HCT116 (cell line): ENCODE data around the gene SDK1. TPM values are rescaled to one million over a fixed set of nuclear protein-coding genes. Genes with fewer than 3 reads are reported as not detected.

ENCODE experiments used
- ATAC-seq: fragments of 200-7000 bp; cut with Tn5 transposase; 2 replicates; pipeline ENCODE4 v1.9.1; 2020; ENCODE audit warnings: mild to moderate bottlenecking, moderate library complexity
- BruUV-seq: library from RNA; stranded (reverse); fragments of 400-500 nt; replicated peaks from 2 replicates; lab custom pipeline; 2021; lab: Mats Ljungman, UMichigan
- CTCF ChIA-PET: fragments of 300-600 bp; sonication (Branson Sonifier 250); formaldehyde crosslinking; loops from one replicate; lab custom pipeline; 2021; ENCODE audit warnings: antibody characterized with exemption; lab: Charles Lee
- POLR2A ChIA-PET: fragments of 300-600, 350-600 bp; sonication (Branson Sonifier 250); formaldehyde crosslinking; loops from one replicate; lab custom pipeline; 2021; ENCODE audit warnings: antibody characterized with exemption; lab: Charles Lee
- RAD21 ChIA-PET, 2 experiments: fragments of 300-600 bp; sonication (Branson Sonifier 250); formaldehyde crosslinking; loops; one replicate each; lab custom pipeline; 2023; ENCODE audit warnings: low total read pairs in 2 of 2; ENCODE audit not compliant: uncharacterized antibody in 2 of 2, unreplicated experiment in 2 of 2, low non-redundant PET in 1 of 2; lab: Charles Lee
- DNase-seq: peaks from one replicate; pipeline ENCODE4 v3.0.0-alpha.2; 2010; ENCODE audit warnings: low read depth, low spot score
- H2AFZ ChIP-seq: fragments of 200-600 bp; shearing (Covaris generic), sonication (generic); 2 replicates; pipeline ENCODE4 v1.6.1; 2017; ENCODE audit warnings: low read depth, mixed run types, mixed read lengths, antibody characterized with exemption, low read length; ENCODE audit not compliant: poor library complexity, severe bottlenecking
- H3K27ac ChIP-seq: 2 replicates; pipeline ENCODE4 v1.5.1; 2012; ENCODE audit warnings: low read depth, low read length
- H3K27me3 ChIP-seq: fragments of 200-600 bp; sonication (generic); 2 replicates; pipeline ENCODE4 v1.6.1; 2016; ENCODE audit warnings: mixed run types, low read length, mixed read lengths; ENCODE audit not compliant: insufficient read depth
- H3K36me3 ChIP-seq, 2 experiments: fragments of 200-500 bp in 1 of 2; fragments of 200-600 bp in 1 of 2; sonication (Bioruptor generic) in 1 of 2; sonication (generic) in 1 of 2; 2 replicates each; pipeline versions ENCODE4 v1.5.1 to v1.6.1; 2014 to 2016; ENCODE audit warnings: low read length in 2 of 2, inconsistent platforms in 1 of 2, mixed read lengths in 1 of 2, mixed run types in 1 of 2; ENCODE audit not compliant: insufficient read depth in 2 of 2, control insufficient read depth in 1 of 2
- H3K4me1 ChIP-seq, 2 experiments: fragments of 200-600 bp in 1 of 2; sonication (generic) in 1 of 2; 2 replicates each; pipeline versions ENCODE4 v1.5.1 to v1.6.1; 2012 to 2017; ENCODE audit warnings: low read length in 2 of 2, inconsistent platforms in 1 of 2, mild to moderate bottlenecking in 1 of 2, mixed read lengths in 1 of 2, mixed run types in 1 of 2, moderate library complexity in 1 of 2; ENCODE audit not compliant: insufficient read depth in 2 of 2, control insufficient read depth in 1 of 2
- H3K4me2 ChIP-seq: fragments of 200-600 bp; sonication (generic); 2 replicates; pipeline ENCODE4 v1.6.1; 2017; ENCODE audit warnings: mixed run types, low read length, mixed read lengths
- H3K4me3 ChIP-seq, 2 experiments: fragments of 200-600 bp in 1 of 2; sonication (generic) in 1 of 2; replicated peaks in 1 of 2; 2 replicates each; pipeline ENCODE4 v1.5.1; 2011 to 2016; ENCODE audit warnings: low read length in 2 of 2, control low read depth in 1 of 2, low read depth in 1 of 2, mild to moderate bottlenecking in 1 of 2, mixed read lengths in 1 of 2, mixed run types in 1 of 2
- H3K79me2 ChIP-seq: fragments of 200-600 bp; sonication (generic); 2 replicates; pipeline ENCODE4 v1.6.1; 2017; ENCODE audit warnings: mild to moderate bottlenecking, mixed run types, low read length, moderate library complexity, mixed read lengths; ENCODE audit not compliant: insufficient read depth
- H3K9ac ChIP-seq: fragments of 200-600 bp; sonication (generic); 2 replicates; pipeline ENCODE4 v1.6.1; 2016; ENCODE audit warnings: low read length, mixed read lengths
- H3K9me2 ChIP-seq: fragments of 200-600 bp; sonication (generic), shearing (Covaris generic); 2 replicates; pipeline ENCODE4 v1.6.1; 2017; ENCODE audit warnings: mixed run types, mild to moderate bottlenecking, moderate library complexity; ENCODE audit not compliant: insufficient read depth
- H3K9me3 ChIP-seq, 2 experiments: fragments of 200-500 bp in 1 of 2; fragments of 200-600 bp in 1 of 2; sonication (Bioruptor generic) in 1 of 2; sonication (generic) in 1 of 2; 2 replicates each; pipeline ENCODE4 v1.6.1; 2014 to 2017; ENCODE audit warnings: low read length in 2 of 2, mixed read lengths in 2 of 2, inconsistent platforms in 1 of 2, low read depth in 1 of 2, mild to moderate bottlenecking in 1 of 2, mixed run types in 1 of 2, moderate library complexity in 1 of 2; ENCODE audit not compliant: control insufficient read depth in 1 of 2, insufficient read depth in 1 of 2
- H4K20me1 ChIP-seq: fragments of 200-600 bp; sonication (generic), shearing (Covaris generic); 2 replicates; pipeline ENCODE4 v1.6.1; 2017; ENCODE audit warnings: mixed run types, mild to moderate bottlenecking, moderate library complexity; ENCODE audit not compliant: insufficient read depth
- EGR1 ChIP-seq: IDR thresholded peaks from 2 replicates; pipeline ENCODE4 v1.6.1; 2012; ENCODE audit warnings: low read depth
- EZH2phosphoT487 ChIP-seq: fragments of 200-600 bp; IDR thresholded peaks from 2 replicates; pipeline ENCODE4 v1.6.1; 2018; ENCODE audit warnings: antibody characterized with exemption, borderline replicate concordance
- FOSL1 ChIP-seq: IDR thresholded peaks from 2 replicates; pipeline ENCODE4 v1.6.1; 2012; ENCODE audit warnings: low read depth
- POLR2AphosphoS5 ChIP-seq: IDR thresholded peaks from 2 replicates; pipeline ENCODE4 v1.6.1; 2011; ENCODE audit warnings: mild to moderate bottlenecking, low read depth, low read length, moderate library complexity
- RAD21 ChIP-seq: IDR thresholded peaks from 2 replicates; pipeline ENCODE4 v1.6.1; 2012; ENCODE audit warnings: low read depth, mild to moderate bottlenecking
- REST ChIP-seq: IDR thresholded peaks from 2 replicates; pipeline ENCODE4 v1.6.1; 2012; ENCODE audit warnings: low read depth
- SIN3A ChIP-seq: IDR thresholded peaks from 2 replicates; pipeline ENCODE4 v1.6.1; 2012; ENCODE audit warnings: low read depth
- SP1 ChIP-seq: IDR thresholded peaks from 2 replicates; pipeline ENCODE4 v1.6.1; 2012; ENCODE audit warnings: low read depth
- SRF ChIP-seq: IDR thresholded peaks from 2 replicates; pipeline ENCODE4 v1.6.1; 2012; ENCODE audit warnings: low read depth
- YY1 ChIP-seq: IDR thresholded peaks from 2 replicates; pipeline ENCODE4 v1.6.1; 2011; ENCODE audit warnings: low read length, low read depth, moderate library complexity, mild to moderate bottlenecking; ENCODE audit not compliant: insufficient replicate concordance; ENCODE audit errors: extremely low read depth
- ZNF274 ChIP-seq: fragments of 200-500 bp; sonication (Bioruptor generic); IDR thresholded peaks from 2 replicates; pipeline ENCODE4 v1.6.1; 2014; ENCODE audit warnings: mild to moderate bottlenecking, low read depth, low read length, inconsistent platforms
- intact Hi-C: fragments of 100-400 bp; cut with micrococcal nuclease; formaldehyde crosslinking; loops from 2 replicates; pipeline ENCODE4 v1.10.0; 2022
- total RNA-seq: library from RNA; stranded (reverse); gene quantifications from one replicate; pipeline ENCODE4 v1.2.1, GENCODE V29; 2021; ENCODE audit not compliant: unreplicated experiment

SDK1 gene
- total RNA-seq, 1 experiment from 2014 or later, result 0.05 TPM

GRCh38 chr7:4000139-4000538 is 699.1 kb downstream of the SDK1 start:
- no peaks in the 10 kb centered on the region for H3K9me3 ChIP-seq
- POLR2A ChIA-PET, result no interaction called here
- ATAC-seq, result no peak
- CTCF ChIA-PET, result no interaction called here
- no peak overlapping the region for H3K4me2 ChIP-seq
- no peak for DNase-seq
- no peaks in the 10 kb centered on the region for H3K9me2 ChIP-seq
- no peaks in the 10 kb centered on the region for H3K36me3 ChIP-seq
- BruUV-seq, result no TSS peak
- no peak overlapping the region for H3K27ac ChIP-seq
- TF ChIP-seq FOSL1, result no peak
- TF ChIP-seq SP1, result no peak
- TF ChIP-seq POLR2AphosphoS5, result no peak
- no peak for TF ChIP-seq EZH2phosphoT487
- no peak for TF ChIP-seq YY1
- no peak overlapping the region for H3K9ac ChIP-seq
- H3K79me2 ChIP-seq, result no peaks in the 10 kb centered on the region
- H3K27me3 ChIP-seq, result peaks cover 29% of the 10 kb centered on the region; the same call in 1 of the 2 replicates
- H4K20me1 ChIP-seq, result no peaks in the 10 kb centered on the region
- H2AFZ ChIP-seq, result no peak overlapping the region
- RAD21 ChIA-PET, result no interaction called here
- intact Hi-C loops, result no loop called here
- no peak overlapping the region for H3K4me3 ChIP-seq
- no peaks in the 10 kb centered on the region for H3K4me1 ChIP-seq

- H3K36me3 ChIP-seq, result no peaks in the 10 kb centered on the region
- no peak overlapping the region for H3K4me3 ChIP-seq
- intact Hi-C loops, result no loop called here
- ChIA-PET CTCF (no interaction called here), POLR2A (no interaction called here), RAD21 (no interaction called here)
- ATAC-seq (no peak), DNase-seq (no peak)
- no peak overlapping the region for H3K4me2 ChIP-seq
- peaks cover 29% of the 10 kb centered on the region; the same call in 1 of the 2 replicates for H3K27me3 ChIP-seq
- H3K9ac ChIP-seq, result no peak overlapping the region
- no peaks in the 10 kb centered on the region for H3K9me3 ChIP-seq
- H3K9me2 ChIP-seq, result no peaks in the 10 kb centered on the region
- H4K20me1 ChIP-seq, result no peaks in the 10 kb centered on the region
- no TSS peak for BruUV-seq
- TF ChIP-seq EGR1 (no peak), SRF (no peak), RAD21 (no peak), SIN3A (no peak), REST (no peak), ZNF274 (no peak)
- no peaks in the 10 kb centered on the region for H3K79me2 ChIP-seq
- no peak overlapping the region for H3K27ac ChIP-seq
- H3K4me1 ChIP-seq, result no peaks in the 10 kb centered on the region
- no peak overlapping the region for H2AFZ ChIP-seq
These were observed 699.9 kb downstream of the SDK1 start for GRCh38 chr7:4000934-4001333.
